ENCODE measurements around the gene SLC26A6.

SLC26A6 gene

GRCh38 chr3:48599077-48599501 is 36.2 kb downstream of the SLC26A6 start:
- DNase-seq (ENCODE audit: low spot score), result no peak

GRCh38 chr3:48598323-48599076 is 36.8 kb downstream of the SLC26A6 start:
- DNase-seq (ENCODE audit: low spot score), result no peak

GRCh38 chr3:48597408-48597800 is 37.9 kb downstream of the SLC26A6 start:
- DNase-seq (ENCODE audit: low spot score), result no peak

GRCh38 chr3:48596676-48597407 is 38.4 kb downstream of the SLC26A6 start:
- DNase-seq (ENCODE audit: low spot score), result no peak

- no peak for DNase-seq (ENCODE audit: low spot score)
These were observed 39.1 kb downstream of the SLC26A6 start for GRCh38 chr3:48596157-48596556.

GRCh38 chr3:48595526-48596121 is 39.6 kb downstream of the SLC26A6 start:
- DNase-seq (ENCODE audit: low spot score), result no peak

- no peak for DNase-seq (ENCODE audit: low spot score)
These were observed 40.2 kb downstream of the SLC26A6 start, which contains the start of gene COL7A1 for GRCh38 chr3:48595075-48595525. TSS of gene COL7A1 (minus strand) at chr3:48595329. CDS start at chr3:48595159, 170 bp downstream.

- DNase-seq (ENCODE audit: low spot score), result no peak
These were observed 40.7 kb downstream of the SLC26A6 start for GRCh38 chr3:48594417-48595049.

- no peak for DNase-seq (ENCODE audit: low spot score)
These were observed 41.9 kb downstream of the SLC26A6 start for GRCh38 chr3:48593337-48593736.

- no peak for DNase-seq (ENCODE audit: low spot score)
These were observed 42.7 kb downstream of the SLC26A6 start for GRCh38 chr3:48592519-48593087.

- DNase-seq (ENCODE audit: low spot score), result no peak
These were observed 43.3 kb downstream of the SLC26A6 start for GRCh38 chr3:48591886-48592518.

GRCh38 chr3:48591436-48591835 is 43.8 kb downstream of the SLC26A6 start:
- no peak for DNase-seq (ENCODE audit: low spot score)

- DNase-seq (ENCODE audit: low spot score), result no peak
These were observed 47.0 kb downstream of the SLC26A6 start for GRCh38 chr3:48588230-48588629.

- DNase-seq (ENCODE audit: low spot score), result no peak
These were observed 47.6 kb downstream of the SLC26A6 start for GRCh38 chr3:48587686-48588085.

GRCh38 chr3:48585411-48585810 is 49.9 kb downstream of the SLC26A6 start:
- DNase-seq (ENCODE audit: low spot score), result no peak

- DNase-seq (ENCODE audit: low spot score), result no peak
These were observed 50.4 kb downstream of the SLC26A6 start for GRCh38 chr3:48584836-48585235.

GRCh38 chr3:48581621-48582481 is 53.4 kb downstream of the SLC26A6 start:
- no peak for DNase-seq (ENCODE audit: low spot score)

GRCh38 chr3:48576647-48577046 is 58.6 kb downstream of the SLC26A6 start:
- no peak for DNase-seq (ENCODE audit: low spot score)
